SH-SY5Y (cell line): ENCODE measurements around the gene RGS19.

Experiments
- GATA2 ChIP-seq: IDR thresholded peaks from 2 replicates; pipeline ENCODE4 v1.6.1; 2011; ENCODE audit warnings: mild to moderate bottlenecking, low read depth, low read length
- GATA3 ChIP-seq: IDR thresholded peaks from 2 replicates; pipeline ENCODE4 v1.6.1; 2011; ENCODE audit warnings: low read depth, mild to moderate bottlenecking, low read length, moderate library complexity

DNA sequence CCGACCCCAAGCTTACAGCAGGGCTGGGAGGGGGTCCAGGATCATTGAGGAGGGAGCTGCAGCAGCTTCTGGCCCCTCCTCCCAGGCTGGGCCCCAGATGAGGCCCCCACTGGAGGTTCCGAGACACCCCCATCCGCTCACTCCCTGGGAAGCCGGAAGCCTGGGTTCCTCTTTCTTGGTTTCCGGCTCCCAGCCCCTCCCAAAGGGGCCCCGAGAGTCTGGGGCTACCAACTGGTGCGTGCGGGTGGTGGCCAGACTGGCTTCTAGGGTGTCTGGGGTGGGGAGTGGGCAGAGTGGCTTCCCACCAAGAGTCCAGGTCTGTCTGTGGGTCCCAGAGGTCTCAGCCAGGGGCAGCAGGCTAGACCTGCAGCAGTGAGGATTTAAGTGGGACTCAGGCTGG, 2.2 kb downstream of the RGS19 start:
- TF ChIP-seq GATA2 (no peak), GATA3 (no peak)
